SK-N-MC (cell line): ENCODE results near the gene NAT14.

Experiments used
- EZH2 ChIP-seq: fragments of 200-600 bp; sonication (generic); IDR thresholded peaks from one replicate; pipeline ENCODE4 v1.6.1; 2017; ENCODE audit warnings: antibody characterized with exemption
- FOXP2 ChIP-seq: optimal IDR thresholded peaks from 2 replicates; pipeline ENCODE3; 2011; ENCODE audit warnings: mild to moderate bottlenecking, moderate library complexity; ENCODE audit not compliant: insufficient read depth; ENCODE audit errors: extremely low read length, control extremely low read depth
- POLR2AphosphoS5 ChIP-seq: IDR thresholded peaks from 2 replicates; pipeline ENCODE4 v1.6.1; 2012; ENCODE audit warnings: mild to moderate bottlenecking, low read depth, low read length, borderline replicate concordance

DNA sequence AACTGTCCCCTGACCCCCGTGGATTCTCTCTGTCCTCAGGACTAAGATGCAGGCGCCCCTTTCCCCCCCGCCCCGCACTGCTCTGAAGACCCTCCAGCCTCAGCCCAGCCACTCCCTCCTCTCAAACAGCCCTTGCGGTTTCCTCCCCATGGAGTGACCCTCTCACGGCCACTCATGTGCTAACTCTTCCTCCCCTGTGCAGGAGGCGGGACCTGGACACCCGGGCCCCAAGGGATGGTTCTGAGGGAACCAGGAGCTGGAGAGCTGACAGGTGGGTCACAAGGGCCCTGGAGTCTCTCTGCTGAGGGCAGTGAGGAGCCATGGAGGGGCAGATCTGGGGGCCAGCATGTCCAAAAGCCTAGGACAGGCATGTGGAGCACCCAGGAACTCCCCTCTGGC lies 25.4 kb upstream of the NAT14 start:
- TF ChIP-seq POLR2AphosphoS5 = no peak
- TF ChIP-seq EZH2 = no peak
- TF ChIP-seq FOXP2 = no peak
